ENCODE measurements around the gene RRN3.

Gene RRN3

GRCh38 chr16:15059324-15059723, 34.7 kb downstream of the RRN3 start:
- TF ChIP-seq CTCF (IDR thresholded peaks at IDR 0.05; ENCODE audit: control insufficient read depth, insufficient read depth, low read depth, low read length, missing control alignments): no peak
- no peak for DNase-seq (ENCODE audit: low read depth)
- H3K4me3 ChIP-seq (ENCODE audit: control insufficient read depth, low read depth, low read length): no peak overlapping the region

GRCh38 chr16:15057681-15058417, 36.2 kb downstream of the RRN3 start:
- DNase-seq (ENCODE audit: low read depth): no peak
- TF ChIP-seq CTCF (IDR thresholded peaks at IDR 0.05; ENCODE audit: control insufficient read depth, insufficient read depth, low read depth, low read length, missing control alignments): no peak
- H3K4me3 ChIP-seq (ENCODE audit: control insufficient read depth, low read depth, low read length): no peak overlapping the region

GRCh38 chr16:15055141-15056053, 38.7 kb downstream of the RRN3 start:
- TF ChIP-seq CTCF (IDR thresholded peaks at IDR 0.05; ENCODE audit: control insufficient read depth, insufficient read depth, low read depth, low read length, missing control alignments): no peak
- DNase-seq (ENCODE audit: low read depth): no peak
- H3K4me3 ChIP-seq (ENCODE audit: control insufficient read depth, low read depth, low read length): peak overlapping the region; percentile 92

GRCh38 chr16:15054357-15055140, 39.5 kb downstream of the RRN3 start:
- DNase-seq (ENCODE audit: low read depth): no peak
- TF ChIP-seq CTCF (IDR thresholded peaks at IDR 0.05; ENCODE audit: control insufficient read depth, insufficient read depth, low read depth, low read length, missing control alignments): no peak
- peak overlapping the region; percentile 92 for H3K4me3 ChIP-seq (ENCODE audit: control insufficient read depth, low read depth, low read length)

- H3K4me3 ChIP-seq (ENCODE audit: control insufficient read depth, low read depth, low read length): no peak overlapping the region
- DNase-seq (ENCODE audit: low read depth): no peak
- no peak for TF ChIP-seq CTCF (IDR thresholded peaks at IDR 0.05; ENCODE audit: control insufficient read depth, insufficient read depth, low read depth, low read length, missing control alignments)
Observed at GRCh38 chr16:15053904-15054303, 40.2 kb downstream of the RRN3 start.

- no peak for DNase-seq (ENCODE audit: low read depth)
- TF ChIP-seq CTCF (IDR thresholded peaks at IDR 0.05; ENCODE audit: control insufficient read depth, insufficient read depth, low read depth, low read length, missing control alignments): no peak
- no peak overlapping the region for H3K4me3 ChIP-seq (ENCODE audit: control insufficient read depth, low read depth, low read length)
Observed at GRCh38 chr16:15052747-15053476, 41.2 kb downstream of the RRN3 start.
